Colonic mucosa (tissue), 4 donors: ENCODE measurements around the gene APOL1. TPM values are rescaled to one million over a fixed set of nuclear protein-coding genes. Genes with fewer than 3 reads are reported as not detected.

Source experiments
- DNase-seq: peaks from one replicate; pipeline ENCODE4 v3.0.0-alpha.2; 2020
- H3K27ac ChIP-seq: fragments of 200-600 bp; one replicate; pipeline ENCODE4 v1.8.0; 2021
- H3K27me3 ChIP-seq: fragments of 200-600 bp; one replicate; pipeline ENCODE4 v1.8.0; 2021
- H3K36me3 ChIP-seq: fragments of 200-600 bp; one replicate; pipeline ENCODE4 v1.8.0; 2021
- H3K4me1 ChIP-seq: fragments of 200-600 bp; one replicate; pipeline ENCODE4 v1.8.0; 2021; ENCODE audit warnings: mild to moderate bottlenecking
- H3K4me3 ChIP-seq: fragments of 200-600 bp; one replicate; pipeline ENCODE4 v1.8.0; 2021
- H3K9ac ChIP-seq, 2 donors: one replicate each; pipeline ENCODE4 v1.7.0; 2013; ENCODE audit warnings: control low read depth in 2 of 2, low read depth in 2 of 2, low read length in 2 of 2
- H3K9me3 ChIP-seq: fragments of 200-600 bp; one replicate; pipeline ENCODE4 v1.8.0; 2021
- intact Hi-C: fragments of 100-400 bp; cut with DNase I; formaldehyde crosslinking; loops from one replicate; pipeline ENCODE4 v1.14.1; 2022
- total RNA-seq, 2 donors: library from RNA; stranded (reverse); fragmentation: NEBNext Ultra II Directional in 1 of 2; extraction: Animal tissue kit (Norgen Biotek cat#: 25700) in 1 of 2; gene quantifications; one replicate each; pipeline ENCODE4 v1.2.1, GENCODE V29; 2021
- TF ChIP-seq, protein P1 (sequence below): fragments of 200-600 bp; IDR thresholded peaks from one replicate; pipeline ENCODE4 v1.8.0; 2022; ENCODE audit warnings: antibody characterized with exemption, mild to moderate bottlenecking
- donor health status: healthy.
- donor health status: DM: no; HTN: no; CAD: no.
- donor health status: DM: no; HTN: no; CAD: no.

APOL1 gene
- total RNA-seq, 2 donors from 2014 or later: 14.7 to 34.6 TPM

- TF ChIP-seq, protein P1, sequence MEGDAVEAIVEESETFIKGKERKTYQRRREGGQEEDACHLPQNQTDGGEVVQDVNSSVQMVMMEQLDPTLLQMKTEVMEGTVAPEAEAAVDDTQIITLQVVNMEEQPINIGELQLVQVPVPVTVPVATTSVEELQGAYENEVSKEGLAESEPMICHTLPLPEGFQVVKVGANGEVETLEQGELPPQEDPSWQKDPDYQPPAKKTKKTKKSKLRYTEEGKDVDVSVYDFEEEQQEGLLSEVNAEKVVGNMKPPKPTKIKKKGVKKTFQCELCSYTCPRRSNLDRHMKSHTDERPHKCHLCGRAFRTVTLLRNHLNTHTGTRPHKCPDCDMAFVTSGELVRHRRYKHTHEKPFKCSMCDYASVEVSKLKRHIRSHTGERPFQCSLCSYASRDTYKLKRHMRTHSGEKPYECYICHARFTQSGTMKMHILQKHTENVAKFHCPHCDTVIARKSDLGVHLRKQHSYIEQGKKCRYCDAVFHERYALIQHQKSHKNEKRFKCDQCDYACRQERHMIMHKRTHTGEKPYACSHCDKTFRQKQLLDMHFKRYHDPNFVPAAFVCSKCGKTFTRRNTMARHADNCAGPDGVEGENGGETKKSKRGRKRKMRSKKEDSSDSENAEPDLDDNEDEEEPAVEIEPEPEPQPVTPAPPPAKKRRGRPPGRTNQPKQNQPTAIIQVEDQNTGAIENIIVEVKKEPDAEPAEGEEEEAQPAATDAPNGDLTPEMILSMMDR: no peak
- H3K36me3 ChIP-seq: no peaks in the 10 kb centered on the region
- H3K4me1 ChIP-seq: peaks cover 18% of the 10 kb centered on the region
Observed at GRCh38 chr22:36233796-36234195, 19.1 kb upstream of the APOL1 start.

GRCh38 chr22:36234213-36234612 lies 18.7 kb upstream of the APOL1 start:
- H3K4me3 ChIP-seq: no peak overlapping the region
- intact Hi-C loops: no loop called here
- no peaks in the 10 kb centered on the region for H3K27me3 ChIP-seq
- no peaks in the 10 kb centered on the region for H3K9me3 ChIP-seq
- H3K27ac ChIP-seq: no peak overlapping the region
- no peak for DNase-seq
- H3K9ac ChIP-seq: no peak overlapping the region
- H3K4me1 ChIP-seq: peaks cover 18% of the 10 kb centered on the region
- TF ChIP-seq, protein P1: no peak
- no peaks in the 10 kb centered on the region for H3K36me3 ChIP-seq

More at GRCh38 chr22:36233796-36234195, 19.1 kb upstream of the APOL1 start:
- H3K27me3 ChIP-seq: no peaks in the 10 kb centered on the region
- H3K9ac ChIP-seq: no peak overlapping the region
- no peak overlapping the region for H3K4me3 ChIP-seq
- DNase-seq: no peak
- no peaks in the 10 kb centered on the region for H3K9me3 ChIP-seq
- no peak overlapping the region for H3K27ac ChIP-seq
- intact Hi-C loops: no loop called here

DNA sequence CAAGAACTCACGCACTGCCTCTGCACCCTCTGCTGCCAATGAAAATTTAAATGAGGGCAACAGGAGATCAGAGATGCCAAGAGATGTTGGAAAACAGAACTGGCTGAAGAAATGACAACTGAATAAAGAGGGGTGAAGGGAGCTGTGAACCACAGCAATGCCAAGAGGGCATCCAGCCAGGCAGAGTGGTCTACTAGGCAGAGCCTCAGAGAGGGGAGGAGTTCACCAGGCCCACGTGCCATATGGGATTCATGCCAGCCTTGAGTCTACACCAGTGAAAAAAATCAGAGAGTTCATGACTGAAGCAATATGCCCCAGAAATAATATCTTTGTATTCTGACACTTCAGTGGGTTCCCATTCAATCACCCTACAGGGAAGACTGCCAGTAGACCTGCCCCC lies 18.0 kb upstream of the APOL1 start:
- no peak overlapping the region for H3K9ac ChIP-seq
- H3K27me3 ChIP-seq: no peaks in the 10 kb centered on the region
- no peaks in the 10 kb centered on the region for H3K9me3 ChIP-seq
- no peak overlapping the region for H3K27ac ChIP-seq
- intact Hi-C loops: loop anchor here (5.0 kb wide), 1 partner anchor 52 kb away; no protein-coding TSS in a partner anchor
- H3K4me3 ChIP-seq: no peak overlapping the region
- no peak for DNase-seq
- H3K36me3 ChIP-seq: no peaks in the 10 kb centered on the region
- H3K4me1 ChIP-seq: peaks cover 18% of the 10 kb centered on the region
- TF ChIP-seq, protein P1: no peak

GRCh38 chr22:36235585-36235984 lies 17.3 kb upstream of the APOL1 start:
- Histone ChIP-seq H3K27me3 (no peaks in the 10 kb centered on the region), H3K36me3 (no peaks in the 10 kb centered on the region), H3K4me3 (no peak overlapping the region), H3K27ac (no peak overlapping the region), H3K9ac (no peak overlapping the region), H3K9me3 (no peaks in the 10 kb centered on the region), H3K4me1 (peaks cover 18% of the 10 kb centered on the region)
- TF ChIP-seq, protein P1: no peak
- intact Hi-C loops: loop anchor here (5.0 kb wide), 1 partner anchor 52 kb away; no protein-coding TSS in a partner anchor
- DNase-seq: no peak

DNA sequence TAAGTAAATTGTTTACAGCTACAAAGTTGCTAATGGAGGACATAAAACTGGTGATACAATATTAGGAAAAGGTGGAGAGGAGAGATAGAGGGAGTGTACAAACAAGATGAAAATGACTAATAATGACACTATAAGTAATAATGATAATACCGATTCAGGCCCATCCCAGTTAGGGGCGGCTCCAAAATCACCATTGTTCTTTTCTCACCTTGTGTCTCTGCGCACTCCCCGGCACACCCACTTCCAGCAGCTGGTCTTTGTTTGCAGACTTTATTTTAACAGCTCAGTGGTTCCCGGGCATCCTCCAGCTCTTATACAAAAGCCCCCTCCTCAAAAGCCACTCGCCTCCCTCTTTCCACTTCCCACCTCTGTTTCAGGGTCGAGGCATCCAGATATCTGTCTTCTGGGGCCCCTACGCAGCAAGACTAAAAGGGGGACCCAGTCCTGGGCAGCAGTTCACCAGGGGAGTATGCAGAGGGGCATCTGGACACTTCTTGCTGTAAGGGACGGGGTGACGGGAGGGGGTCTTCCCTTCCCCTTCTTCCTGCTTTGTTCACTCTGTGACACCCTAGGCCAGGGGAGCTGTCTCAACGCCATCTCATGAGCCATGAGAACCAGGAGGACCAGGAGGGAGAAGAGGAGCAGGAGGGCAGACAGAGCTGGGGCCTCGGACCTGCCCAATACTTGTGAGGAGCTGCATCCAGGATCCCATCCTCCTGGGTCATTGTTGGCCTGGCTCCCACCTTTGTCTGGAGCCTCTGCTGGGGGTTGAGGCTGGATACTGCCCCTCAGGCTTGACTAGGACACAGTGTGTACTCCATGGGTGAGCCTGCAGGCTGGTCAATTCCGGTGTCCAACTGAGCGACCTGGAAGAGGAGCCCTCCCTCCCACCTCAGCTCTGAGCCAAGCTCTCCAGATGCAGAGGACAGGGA lies 16.3 kb upstream of the APOL1 start:
- Histone ChIP-seq H3K9ac (peak overlapping the region; percentile 23 to 70), H3K4me1 (peaks cover 18% of the 10 kb centered on the region), H3K36me3 (no peaks in the 10 kb centered on the region), H3K4me3 (peak overlapping the region; percentile 61), H3K9me3 (no peaks in the 10 kb centered on the region), H3K27me3 (no peaks in the 10 kb centered on the region), H3K27ac (no peak overlapping the region)
- TF ChIP-seq, protein P1: no peak
- DNase-seq: no peak
- intact Hi-C loops: loop anchor here (5.0 kb wide), 1 partner anchor 51 kb away; no protein-coding TSS in a partner anchor
